KOPT-K1 (cell line): Measurements from ENCODE around the gene CD2BP2.
A peak's percentile ranks its signal among the peaks of the same experiment; 100 is the strongest.

Experiments
- H3K27ac ChIP-seq: fragments of 200-600 bp; sonication (generic); 2 replicates; pipeline ENCODE4 v1.5.1; 2016; ENCODE audit warnings: antibody characterized with exemption, mild to moderate bottlenecking, low read depth, low read length; ENCODE audit not compliant: poor library complexity, severe bottlenecking
- H3K36me3 ChIP-seq: fragments of 200-600 bp; sonication (generic); 2 replicates; pipeline ENCODE4 v1.5.1; 2017; ENCODE audit warnings: antibody characterized with exemption, mild to moderate bottlenecking, low read length, moderate library complexity; ENCODE audit not compliant: insufficient read depth
- H3K9me3 ChIP-seq: fragments of 200-600 bp; sonication (generic); 2 replicates; pipeline ENCODE4 v1.5.1; 2017; ENCODE audit warnings: antibody characterized with exemption, low read length, mild to moderate bottlenecking; ENCODE audit not compliant: insufficient read depth, poor library complexity, severe bottlenecking

Gene CD2BP2

DNA sequence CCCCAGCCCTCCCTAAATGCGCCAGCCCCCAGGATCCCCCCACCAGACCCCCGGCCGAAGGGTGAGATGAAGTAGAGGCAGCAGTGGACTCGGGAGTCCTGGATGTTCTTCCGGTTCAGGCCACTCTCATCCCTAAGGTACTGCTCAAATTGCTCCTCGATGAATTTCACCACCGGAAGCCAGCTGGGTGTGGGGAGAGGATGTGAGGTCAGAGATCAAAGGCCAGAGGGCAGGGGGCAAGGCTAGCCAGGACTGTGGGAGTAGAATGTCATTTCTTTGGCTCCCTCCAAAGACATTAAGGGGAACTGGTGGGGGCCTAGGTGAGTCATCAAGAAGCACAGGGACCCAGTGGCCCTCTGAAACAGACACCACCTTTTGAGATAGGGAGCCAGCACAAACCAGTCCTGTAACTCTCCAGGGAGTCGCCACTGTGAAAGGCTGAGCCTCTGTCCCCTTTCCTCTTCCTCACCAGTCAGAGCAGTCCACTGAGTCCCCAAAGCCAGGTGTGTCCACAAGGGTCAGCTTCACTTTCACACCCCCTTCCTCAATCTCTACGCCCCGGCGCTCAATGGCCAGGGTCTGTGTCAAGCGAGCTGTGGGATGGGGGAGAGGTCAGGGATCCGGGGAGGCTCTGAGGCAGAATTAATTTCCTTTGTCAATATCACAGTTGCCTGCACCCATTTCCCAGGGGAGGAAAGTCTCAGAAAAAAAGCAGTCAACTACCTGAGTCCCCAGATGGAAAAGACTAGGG is 26.4 kb upstream of the CD2BP2 start:
- peaks cover 18% of the 10 kb centered on the region for H3K36me3 ChIP-seq
- H3K27ac ChIP-seq = peak overlapping the region; percentile 98
- no peaks in the 10 kb centered on the region for H3K9me3 ChIP-seq

DNA sequence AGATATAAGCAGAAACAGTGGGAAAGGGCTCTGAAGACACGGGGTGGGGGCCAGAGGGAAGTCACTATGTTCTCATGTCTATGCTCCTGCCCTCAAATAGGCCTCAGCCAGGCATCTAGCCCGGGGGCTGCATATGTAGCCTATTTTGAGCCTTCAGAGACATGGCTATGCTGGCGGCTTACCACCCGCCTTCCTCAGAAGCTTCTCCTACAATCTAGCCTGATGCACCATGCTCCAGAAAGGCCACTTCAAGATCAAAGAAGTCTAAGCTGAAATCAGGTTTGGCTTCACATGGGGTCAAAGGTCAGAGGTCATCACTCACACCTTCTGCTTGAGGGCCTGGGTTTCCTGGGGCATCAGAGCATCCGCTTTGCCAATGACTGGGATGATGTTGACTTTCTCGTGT is 25.7 kb upstream of the CD2BP2 start:
- Histone ChIP-seq H3K36me3 (peaks cover 25% of the 10 kb centered on the region), H3K9me3 (no peaks in the 10 kb centered on the region), H3K27ac (peak overlapping the region; percentile 98)

DNA sequence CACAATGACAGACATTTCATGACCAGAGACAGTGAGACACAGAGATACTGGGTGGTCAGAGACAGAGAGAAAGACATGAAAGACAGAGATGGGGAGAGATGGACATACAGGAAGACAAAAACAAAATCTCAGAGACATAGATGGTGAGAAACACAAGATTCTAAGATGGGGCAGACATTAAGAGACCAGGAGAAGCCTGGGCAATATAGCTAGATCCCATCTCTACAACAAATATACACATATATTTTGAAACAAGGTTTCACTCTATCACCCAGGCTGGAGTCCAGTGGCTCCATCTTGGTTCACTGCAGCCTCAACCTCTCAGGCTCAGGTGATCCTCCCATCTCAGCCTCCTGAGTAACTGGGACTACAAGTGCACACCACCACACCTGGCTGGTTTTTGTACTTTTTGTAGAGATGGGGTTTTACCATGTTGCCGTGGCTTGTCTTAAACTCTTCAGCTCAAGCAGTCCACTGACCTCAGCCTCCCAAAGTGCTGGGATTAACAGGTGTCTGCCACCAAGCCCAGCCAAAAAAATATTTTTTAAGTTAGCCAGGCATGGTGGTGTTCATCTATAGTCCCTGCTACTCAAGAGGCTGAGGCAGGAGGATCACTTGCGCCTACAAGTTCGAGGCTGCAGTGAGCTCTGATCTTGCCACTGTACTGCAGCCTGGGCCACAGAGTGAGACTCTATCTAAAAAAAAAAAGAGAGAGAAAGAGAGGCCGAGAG is 25.1 kb upstream of the CD2BP2 start:
- Histone ChIP-seq H3K27ac (peak overlapping the region; percentile 98), H3K9me3 (no peaks in the 10 kb centered on the region), H3K36me3 (peaks cover 29% of the 10 kb centered on the region)

DNA sequence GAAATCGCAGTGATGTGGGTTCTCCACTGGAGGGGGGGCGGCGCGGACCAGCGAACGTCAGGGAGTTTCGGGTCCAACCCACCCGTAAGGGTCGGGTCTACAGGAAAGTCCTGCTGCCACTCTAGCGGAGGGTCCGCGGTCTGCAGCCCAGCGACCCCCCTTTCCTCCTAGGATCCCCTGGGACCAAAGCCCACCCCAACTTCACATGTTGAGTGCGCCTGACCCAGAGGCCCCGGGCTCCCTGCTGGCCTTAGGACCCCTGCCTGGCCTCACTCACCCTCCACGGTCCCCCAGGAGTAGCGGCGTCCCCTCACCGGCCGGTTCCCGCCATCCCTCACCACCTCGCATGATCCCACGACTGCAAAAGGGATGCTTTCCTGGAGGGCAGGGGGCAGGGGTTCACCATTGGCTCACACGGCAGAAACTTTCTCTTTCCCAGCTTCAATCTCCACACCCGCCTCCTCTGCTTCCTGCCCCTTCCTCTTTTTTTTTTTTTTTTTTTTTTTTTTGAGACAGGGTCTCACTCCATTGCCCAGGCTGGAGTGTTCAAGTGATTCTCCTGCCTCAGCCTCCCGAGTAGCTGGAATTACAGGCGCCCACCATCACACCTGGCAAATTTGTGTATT is 24.2 kb upstream of the CD2BP2 start:
- H3K36me3 ChIP-seq = peaks cover 29% of the 10 kb centered on the region
- no peaks in the 10 kb centered on the region for H3K9me3 ChIP-seq
- peak overlapping the region; percentile 98 for H3K27ac ChIP-seq

DNA sequence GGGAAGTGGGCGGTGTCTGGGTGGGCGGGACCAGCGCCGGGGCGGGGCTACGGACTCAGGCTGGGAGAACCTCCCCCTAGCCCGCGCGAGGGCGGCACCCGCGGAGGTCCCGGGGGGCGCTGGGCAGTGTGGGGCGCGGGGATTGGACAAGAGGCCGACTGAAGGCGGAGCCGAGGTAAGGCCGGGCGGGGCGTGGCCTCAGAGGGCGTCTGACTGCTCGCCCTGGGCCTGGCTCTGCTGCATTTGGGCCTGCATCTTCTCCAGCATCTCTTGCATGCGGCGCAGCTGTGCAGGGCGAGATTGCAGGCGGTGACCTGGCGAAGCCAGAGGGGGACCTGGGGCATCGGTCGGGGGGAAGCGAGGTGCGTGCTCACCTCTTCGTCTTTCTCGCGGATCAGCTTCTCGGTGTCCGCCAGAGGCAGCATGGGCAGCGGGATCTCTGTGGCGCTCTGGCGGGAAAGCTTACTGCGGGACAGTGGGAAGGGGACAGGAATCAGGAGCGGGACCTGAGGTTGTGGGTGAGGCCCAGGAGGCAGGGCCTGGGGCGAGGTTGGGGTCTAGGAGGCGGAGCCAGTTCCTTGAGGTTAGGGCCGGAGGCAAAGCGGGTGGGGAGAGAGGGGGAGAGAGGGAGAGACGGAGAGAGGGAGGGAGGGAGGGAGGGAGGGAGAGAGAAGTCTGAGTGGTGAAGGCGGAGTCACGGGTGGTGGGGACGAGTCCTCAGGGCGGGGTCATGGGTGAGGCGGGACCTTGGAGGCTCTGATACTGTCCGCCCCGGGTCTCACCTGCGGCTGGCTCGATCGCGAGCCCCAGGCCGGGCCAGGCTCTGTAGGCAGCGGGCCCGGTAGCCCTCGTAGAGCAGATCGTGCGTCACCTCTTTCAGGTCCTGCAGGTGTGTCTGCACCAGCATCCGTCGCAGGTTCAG is 23.4 kb upstream of the CD2BP2 start:
- peak overlapping the region; percentile 98 for H3K27ac ChIP-seq
- H3K9me3 ChIP-seq = no peaks in the 10 kb centered on the region
- H3K36me3 ChIP-seq = peaks cover 29% of the 10 kb centered on the region

DNA sequence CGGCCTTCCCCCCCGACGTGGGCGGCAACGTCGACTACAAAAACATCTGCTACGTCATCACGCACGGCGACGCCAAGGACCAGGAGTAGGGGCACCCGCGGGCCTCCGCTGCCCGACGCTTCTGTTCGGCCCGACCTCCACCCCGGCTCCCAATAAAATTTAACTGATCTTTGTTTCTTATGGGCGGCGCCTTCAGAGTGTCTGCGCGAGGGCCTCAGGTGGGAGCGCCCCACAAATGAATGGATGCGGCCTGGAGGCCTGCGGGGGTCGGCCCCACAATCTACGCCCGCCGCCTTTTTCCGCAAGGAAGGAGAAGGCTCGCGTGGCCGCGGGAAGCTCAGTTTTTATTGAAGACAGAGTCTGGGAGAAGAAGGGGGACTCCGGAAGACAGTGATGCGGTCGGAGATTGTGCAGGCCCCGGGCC is 22.7 kb upstream of the CD2BP2 start:
- peak overlapping the region; percentile 98 for H3K27ac ChIP-seq

GRCh38 chr16:30377050-30377811 is 22.1 kb upstream of the CD2BP2 start:
- Histone ChIP-seq H3K9me3 (no peaks in the 10 kb centered on the region), H3K27ac (peak overlapping the region; percentile 98), H3K36me3 (peaks cover 29% of the 10 kb centered on the region)

More for the DNA sequence above, 22.7 kb upstream of the CD2BP2 start:
- Histone ChIP-seq H3K9me3 (no peaks in the 10 kb centered on the region), H3K36me3 (peaks cover 29% of the 10 kb centered on the region)

GRCh38 chr16:30376461-30376902 is 21.4 kb upstream of the CD2BP2 start:
- Histone ChIP-seq H3K27ac (peak overlapping the region; percentile 98), H3K9me3 (no peaks in the 10 kb centered on the region), H3K36me3 (peaks cover 29% of the 10 kb centered on the region)

GRCh38 chr16:30375864-30376263 is 20.8 kb upstream of the CD2BP2 start:
- peaks cover 29% of the 10 kb centered on the region for H3K36me3 ChIP-seq
- no peak overlapping the region for H3K27ac ChIP-seq
- no peaks in the 10 kb centered on the region for H3K9me3 ChIP-seq

DNA sequence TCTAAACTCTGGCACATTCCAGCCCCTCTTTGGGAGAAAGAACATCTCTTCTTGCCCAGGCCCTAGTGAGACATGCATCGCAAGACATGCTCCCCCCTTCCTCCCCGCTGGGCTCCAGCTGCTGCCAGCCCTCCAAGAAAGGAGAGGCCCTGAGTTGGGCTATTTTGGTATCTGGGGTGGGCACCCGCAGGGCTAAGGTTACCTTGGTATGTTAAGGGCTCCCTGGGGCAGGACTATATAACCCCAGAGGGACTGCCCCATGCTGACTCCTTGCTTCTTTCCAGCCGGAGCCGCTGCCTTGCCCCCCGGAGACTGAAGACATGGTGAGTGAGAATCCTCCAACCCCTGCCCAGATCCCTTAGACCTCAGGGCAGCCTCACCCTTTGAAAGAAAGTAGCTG is 19.4 kb upstream of the CD2BP2 start, which contains the start of gene MYL11:
Gene MYL11, plus strand, starts transcription at position 265 of the 400 bp plus-strand sequence. Its CDS starts 56 bp downstream, at position 321.
- no peak within 1 kb of the TSS for H3K27ac ChIP-seq
- peaks cover 17% of the 10 kb centered on the region for H3K36me3 ChIP-seq
- H3K9me3 ChIP-seq = no peaks in the 10 kb centered on the region

GRCh38 chr16:30372725-30373124 is 17.6 kb upstream of the CD2BP2 start:
- peaks cover 11% of the 10 kb centered on the region; the same call in 1 of the 2 replicates for H3K36me3 ChIP-seq
- H3K27ac ChIP-seq = peak overlapping the region; percentile 73
- no peaks in the 10 kb centered on the region for H3K9me3 ChIP-seq

DNA sequence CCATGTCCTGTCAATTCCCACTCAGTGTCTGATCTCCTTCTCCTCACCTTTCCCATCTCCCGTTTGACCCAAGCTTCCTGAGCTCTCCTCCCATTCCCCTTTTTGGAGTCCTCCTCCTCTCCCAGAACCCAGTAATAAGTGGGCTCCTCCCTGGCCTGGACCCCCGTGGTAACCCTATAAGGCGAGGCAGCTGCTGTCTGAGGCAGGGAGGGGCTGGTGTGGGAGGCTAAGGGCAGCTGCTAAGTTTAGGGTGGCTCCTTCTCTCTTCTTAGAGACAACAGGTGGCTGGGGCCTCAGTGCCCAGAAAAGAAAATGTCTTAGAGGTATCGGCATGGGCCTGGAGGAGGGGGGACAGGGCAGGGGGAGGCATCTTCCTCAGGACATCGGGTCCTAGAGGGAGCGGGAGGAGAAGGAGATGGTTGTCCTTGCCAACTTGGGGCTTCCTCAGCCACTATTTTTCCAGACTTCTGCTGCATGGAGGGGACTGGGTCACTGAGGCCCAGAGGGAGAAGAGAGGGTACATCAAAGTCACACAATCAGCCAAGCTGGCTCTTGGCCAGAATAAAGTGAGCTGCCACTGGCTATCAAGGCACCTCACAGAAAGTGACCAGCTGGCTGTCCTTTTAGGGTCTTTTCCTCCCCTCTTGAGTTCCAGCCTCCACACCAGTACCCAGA is 17.1 kb upstream of the CD2BP2 start:
- Histone ChIP-seq H3K36me3 (peaks cover 15% of the 10 kb centered on the region; the same call in 1 of the 2 replicates), H3K9me3 (no peaks in the 10 kb centered on the region), H3K27ac (peak overlapping the region; percentile 73)

DNA sequence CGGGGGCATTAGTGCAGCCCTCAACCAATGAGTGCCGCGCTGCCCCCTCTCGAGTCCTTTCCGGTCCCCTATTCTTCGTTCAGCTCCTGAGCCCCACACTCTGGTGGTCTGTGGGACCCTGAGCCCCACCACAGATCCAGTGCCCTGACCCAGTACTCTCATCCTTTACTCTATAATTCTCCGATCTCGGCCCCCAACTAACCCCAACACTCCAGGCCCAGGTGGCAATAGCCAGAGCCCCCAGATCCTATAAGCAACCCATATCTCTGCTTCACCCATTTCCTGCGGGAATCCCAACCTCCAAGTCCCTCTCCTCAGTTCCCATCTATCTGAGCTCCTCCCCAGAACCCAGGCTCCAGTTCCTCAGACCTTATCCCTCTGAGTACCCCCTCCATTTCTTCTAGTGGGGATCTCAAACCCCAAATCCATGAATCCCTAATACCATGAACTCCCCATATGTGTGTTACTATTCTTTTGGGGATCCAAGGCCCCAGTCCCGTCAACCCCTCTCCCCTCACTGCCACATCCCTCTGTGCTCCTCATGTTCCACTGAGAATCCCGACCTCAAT is 16.2 kb upstream of the CD2BP2 start:
- Histone ChIP-seq H3K9me3 (no peaks in the 10 kb centered on the region), H3K36me3 (peaks cover 20% of the 10 kb centered on the region; the same call in 1 of the 2 replicates), H3K27ac (peak overlapping the region; percentile 73)
